H1 (cell line): ENCODE data around the gene NCK2. TPM values are rescaled to one million over a fixed set of nuclear protein-coding genes. Genes with fewer than 3 reads are reported as not detected.

Source experiments
- CTCF ChIA-PET: fragments of 300-600 bp; sonication (Branson Sonifier 250); formaldehyde crosslinking; loops from one replicate; lab custom pipeline; 2021; ENCODE audit not compliant: partially characterized antibody; lab: Charles Lee
- POLR2A ChIA-PET: fragments of 300-600 bp; sonication (Branson Sonifier 250); formaldehyde crosslinking; loops from one replicate; lab custom pipeline; 2021; ENCODE audit warnings: inconsistent platforms; ENCODE audit not compliant: partially characterized antibody; lab: Charles Lee
- DNase-seq, 2 experiments: peaks; one replicate each; pipeline versions ENCODE4 v3.0.0 to v3.0.0-alpha.2; 2010 to 2022; ENCODE audit warnings: low spot score in 2 of 2, low read depth in 1 of 2, mixed read lengths in 1 of 2
- FAIRE-seq: peaks from 2 replicates; lab custom pipeline; 2011; peaks lifted over from hg19 to GRCh38; lab: Jason Lieb, UNC
- H2AFZ ChIP-seq: 2 replicates; pipeline ENCODE4 v1.8.1; 2012; ENCODE audit warnings: low read length, inconsistent platforms
- H2AK5ac ChIP-seq: 2 replicates; pipeline ENCODE4 v1.6.1; 2013; ENCODE audit warnings: low read depth, low read length
- H2BK120ac ChIP-seq: replicated peaks from 2 replicates; pipeline ENCODE3; 2013; ENCODE audit warnings: low read depth, low read length, inconsistent platforms
- H2BK12ac ChIP-seq: 2 replicates; pipeline ENCODE4 v1.6.1; 2013; ENCODE audit warnings: low read depth, low read length
- H2BK15ac ChIP-seq: 2 replicates; pipeline ENCODE4 v1.6.1; 2013; ENCODE audit warnings: low read length
- H2BK20ac ChIP-seq: 2 replicates; pipeline ENCODE4 v1.6.1; 2013; ENCODE audit warnings: low read length
- H2BK5ac ChIP-seq: 2 replicates; pipeline ENCODE4 v1.6.1; 2013; ENCODE audit warnings: low read depth, low read length
- H3K14ac ChIP-seq: 2 replicates; pipeline ENCODE4 v1.6.1; 2013; ENCODE audit warnings: inconsistent platforms; ENCODE audit not compliant: insufficient read length
- H3K18ac ChIP-seq: 2 replicates; pipeline ENCODE4 v1.6.1; 2013; ENCODE audit warnings: low read length; ENCODE audit errors: extremely low read depth
- H3K23ac ChIP-seq: 2 replicates; pipeline ENCODE4 v1.6.1; 2013; ENCODE audit warnings: inconsistent platforms; ENCODE audit not compliant: insufficient read length
- H3K23me2 ChIP-seq: 2 replicates; pipeline ENCODE4 v1.6.1; 2013; ENCODE audit warnings: low read depth, low read length
- H3K27ac ChIP-seq: 2 replicates; pipeline ENCODE4 v1.6.1; 2011; ENCODE audit warnings: low read depth, low read length, inconsistent platforms
- H3K27me3 ChIP-seq, 4 experiments: replicated peaks in 1 of 4; 1 replicate in 1 of 4; 2 replicates in 3 of 4; pipeline versions ENCODE4 v1.6.1 to v1.8.1; 2011 to 2013; ENCODE audit warnings: low read length in 3 of 4, mild to moderate bottlenecking in 3 of 4, inconsistent platforms in 2 of 4, mixed read lengths in 2 of 4, moderate library complexity in 1 of 4; ENCODE audit not compliant: control insufficient read depth in 3 of 4, insufficient read depth in 3 of 4; ENCODE audit errors: extremely low read depth in 1 of 4
- H3K36me3 ChIP-seq, 4 experiments: 2 replicates each; pipeline versions ENCODE4 v1.6.1 to v1.8.1; 2011 to 2013; ENCODE audit warnings: mild to moderate bottlenecking in 4 of 4, low read length in 3 of 4, moderate library complexity in 2 of 4, control low read depth in 1 of 4, inconsistent platforms in 1 of 4; ENCODE audit not compliant: insufficient read depth in 4 of 4, control insufficient read depth in 2 of 4
- H3K4ac ChIP-seq: replicated peaks from 2 replicates; pipeline ENCODE3; 2013; ENCODE audit warnings: low read length, low read depth, mixed read lengths, inconsistent platforms; ENCODE audit not compliant: insufficient read length
- H3K4me1 ChIP-seq, 4 experiments: replicated peaks in 1 of 4; 1 replicate in 1 of 4; 2 replicates in 3 of 4; pipeline versions ENCODE4 v1.6.1 to v1.8.1; 2011 to 2013; ENCODE audit warnings: low read length in 3 of 4, inconsistent platforms in 2 of 4, mixed read lengths in 1 of 4; ENCODE audit not compliant: insufficient read depth in 4 of 4, control insufficient read depth in 3 of 4
- H3K4me2 ChIP-seq, 2 experiments: 2 replicates each; pipeline versions ENCODE4 v1.6.1 to v1.8.1; 2011 to 2013; ENCODE audit warnings: low read depth in 2 of 2, low read length in 2 of 2, control low read depth in 1 of 2, inconsistent platforms in 1 of 2, mild to moderate bottlenecking in 1 of 2; ENCODE audit not compliant: insufficient read depth in 1 of 2
- H3K4me3 ChIP-seq, 4 experiments: fragments of 200-600, 300-600 bp in 1 of 4; sonication (generic), shearing (Covaris generic), sonication (Bioruptor Twin) in 1 of 4; 2 replicates each; pipeline versions ENCODE4 v1.5.1 to v1.8.1; 2011 to 2016; ENCODE audit warnings: low read length in 4 of 4, low read depth in 3 of 4, control low read depth in 2 of 4, inconsistent platforms in 2 of 4, mild to moderate bottlenecking in 2 of 4, mixed read lengths in 1 of 4, moderate library complexity in 1 of 4; ENCODE audit not compliant: insufficient read depth in 2 of 4; ENCODE audit errors: extremely low read depth in 1 of 4
- H3K56ac ChIP-seq: replicated peaks from 2 replicates; pipeline ENCODE3; 2013; ENCODE audit warnings: low read depth, mild to moderate bottlenecking, mixed read lengths, low read length, inconsistent platforms; ENCODE audit not compliant: insufficient read length
- H3K79me1 ChIP-seq: 2 replicates; pipeline ENCODE4 v1.6.1; 2013; ENCODE audit warnings: low read depth, low read length, control low read depth
- H3K79me2 ChIP-seq, 2 experiments: 2 replicates each; pipeline versions ENCODE4 v1.6.1 to v1.8.1; 2012 to 2013; ENCODE audit warnings: low read length in 2 of 2, mild to moderate bottlenecking in 2 of 2, inconsistent platforms in 1 of 2; ENCODE audit not compliant: insufficient read depth in 2 of 2, control insufficient read depth in 1 of 2
- H3K9ac ChIP-seq, 4 experiments: replicated peaks in 1 of 4; 1 replicate in 1 of 4; 2 replicates in 3 of 4; pipeline versions ENCODE4 v1.6.1 to v1.8.1; 2011 to 2013; ENCODE audit warnings: low read depth in 3 of 4, low read length in 3 of 4, control low read depth in 2 of 4, mild to moderate bottlenecking in 2 of 4, moderate library complexity in 2 of 4, inconsistent platforms in 1 of 4; ENCODE audit errors: extremely low read depth in 1 of 4
- H3K9me3 ChIP-seq, 2 experiments: 2 replicates each; pipeline versions ENCODE4 v1.6.1 to v1.8.1; 2012 to 2013; ENCODE audit warnings: mild to moderate bottlenecking in 2 of 2, moderate library complexity in 2 of 2, control low read depth in 1 of 2, inconsistent platforms in 1 of 2, low read depth in 1 of 2, low read length in 1 of 2, mixed read lengths in 1 of 2; ENCODE audit not compliant: insufficient read depth in 2 of 2
- H4K20me1 ChIP-seq, 2 experiments: replicated peaks in 1 of 2; 2 replicates each; pipeline versions ENCODE3 to v1.8.1; 2011 to 2013; ENCODE audit warnings: inconsistent platforms in 2 of 2, low read length in 2 of 2, mild to moderate bottlenecking in 1 of 2; ENCODE audit not compliant: insufficient read depth in 2 of 2, control insufficient read depth in 1 of 2
- H4K5ac ChIP-seq: 2 replicates; pipeline ENCODE4 v1.6.1; 2013; ENCODE audit warnings: low read length, low read depth, mixed read lengths, inconsistent platforms; ENCODE audit not compliant: insufficient read length
- H4K8ac ChIP-seq: 2 replicates; pipeline ENCODE4 v1.8.0; 2013; ENCODE audit warnings: mild to moderate bottlenecking, moderate library complexity, low read length, inconsistent platforms; ENCODE audit not compliant: insufficient read depth; ENCODE audit errors: extremely low read depth
- H4K91ac ChIP-seq: replicated peaks from 2 replicates; pipeline ENCODE3; 2013; ENCODE audit warnings: low read length, mixed read lengths, inconsistent platforms; ENCODE audit not compliant: insufficient read length
- ATF3 ChIP-seq: IDR thresholded peaks from 2 replicates; pipeline ENCODE4 v1.6.1; 2011; ENCODE audit warnings: low read depth, mild to moderate bottlenecking, low read length; ENCODE audit not compliant: insufficient read depth
- CTBP2 ChIP-seq: IDR thresholded peaks from 2 replicates; pipeline ENCODE4 v1.7.0; 2011; ENCODE audit warnings: borderline replicate concordance, mild to moderate bottlenecking, moderate library complexity, mixed read lengths, low read length; ENCODE audit not compliant: insufficient read depth, insufficient read length
- HDAC6 ChIP-seq: IDR thresholded peaks from one replicate; pipeline ENCODE4 v1.7.1; 2012; ENCODE audit warnings: low read depth, mild to moderate bottlenecking, inconsistent platforms, low read length, moderate library complexity
- JUND ChIP-seq: IDR thresholded peaks from 2 replicates; pipeline ENCODE4 v1.6.1; 2011; ENCODE audit warnings: mild to moderate bottlenecking, improper control_type of control experiment, low read length
- MAX ChIP-seq: IDR thresholded peaks from 2 replicates; pipeline ENCODE4 v1.6.1; 2012; ENCODE audit warnings: inconsistent platforms
- NANOG ChIP-seq: IDR thresholded peaks from 2 replicates; pipeline ENCODE4 v1.6.1; 2011; ENCODE audit warnings: low read length, low read depth, mild to moderate bottlenecking, inconsistent platforms; ENCODE audit not compliant: insufficient read depth, poor library complexity, severe bottlenecking
- RFX5 ChIP-seq: IDR thresholded peaks from 2 replicates; pipeline ENCODE4 v1.6.1; 2011; ENCODE audit warnings: low read depth, low read length, improper control_type of control experiment, borderline replicate concordance
- SIX5 ChIP-seq: IDR thresholded peaks from 2 replicates; pipeline ENCODE4 v1.6.1; 2011; ENCODE audit warnings: mild to moderate bottlenecking, low read depth, low read length
- SP1 ChIP-seq: IDR thresholded peaks from 2 replicates; pipeline ENCODE4 v1.6.1; 2011; ENCODE audit warnings: low read depth, low read length
- SRF ChIP-seq: IDR thresholded peaks from 2 replicates; pipeline ENCODE4 v1.6.1; 2011; ENCODE audit warnings: mild to moderate bottlenecking, low read depth, low read length, moderate library complexity
- TCF12 ChIP-seq: IDR thresholded peaks from 2 replicates; pipeline ENCODE4 v1.6.1; 2011; ENCODE audit warnings: low read depth, mild to moderate bottlenecking, low read length
- TEAD4 ChIP-seq: IDR thresholded peaks from 2 replicates; pipeline ENCODE4 v1.6.1; 2012; ENCODE audit warnings: low read depth, low read length, inconsistent platforms, mixed read lengths
- WGBS, 2 experiments: shearing (Covaris generic) in 1 of 2; methylation state at CpG; one replicate each; pipeline versions ENCODE4 v1.1.6 to v1.1.7; 2013 to 2015; ENCODE audit warnings: low lambda C conversion rate in 2 of 2, mixed read lengths in 2 of 2, inconsistent platforms in 1 of 2, low coverage in 1 of 2, missing lambda C conversion rate in 1 of 2; ENCODE audit not compliant: insufficient replicate concordance in 2 of 2, insufficient coverage in 1 of 2, insufficient read length in 1 of 2; ENCODE audit errors: extremely low coverage in 1 of 2, missing lambda C conversion rate in 1 of 2; 5-methylcytosine and 5-hydroxymethylcytosine counted together
- polyA plus RNA-seq, 7 experiments: library from polyadenylated mRNA; depleted of rRNA in 3 of 7; stranded (reverse) in 5 of 7; unstranded in 2 of 7; fragments of >200 nt in 5 of 7; fragments of 200-250 nt in 2 of 7; gene quantifications; 1 replicate in 5 of 7; 2 replicates in 1 of 7; 4 replicates in 1 of 7; pipeline versions ENCODE4 v1.2.1 to v1.2.3, GENCODE V29; 2011 to 2013; ENCODE audit warnings: missing spikeins in 2 of 7, mixed read lengths in 2 of 7
- total RNA-seq: library from RNA; stranded (reverse); fragmentation: NEBNext Ultra II Directional; extraction: Animal tissue kit (Norgen Biotek cat#: 25700); gene quantifications from 2 replicates; pipeline ENCODE4 v1.2.1, GENCODE V29; 2021

NCK2 gene
- total and polyA plus RNA-seq, 2 of the 8 experiments (the other 6 are each of a cell fraction or from before 2014, with no cell fraction given): 30.3 to 65.7 TPM

- WGBS, 2 experiments: 93% methylated on average over 3 of the region's 3 CpGs; no CpG with 5 or more reads in 1 of the 2 experiments
- Histone ChIP-seq H3K79me1 (peaks cover 20% of the 10 kb centered on the region; the same call in 1 of the 2 replicates), H4K8ac (no peak overlapping the region), H2AFZ (no peak overlapping the region), H3K14ac (no peak overlapping the region), H4K91ac (no peak overlapping the region)
- CTCF ChIA-PET: interaction anchor here (1.2 to 1.4 kb wide), 2 partner anchors 15 to 33 kb away, joined by 3 to 5 read pairs; no protein-coding TSS in a partner anchor
- TF ChIP-seq MAX (no peak), ATF3 (no peak), TCF12 (no peak), RFX5 (no peak), NANOG (no peak), TEAD4 (no peak), SIX5 (no peak), SP1 (no peak), JUND (no peak), CTBP2 (no peak), SRF (no peak), HDAC6 (no peak)
- TF ChIP-seq, all 59 proteins: peak for 0
- Histone ChIP-seq H4K5ac (no peak overlapping the region), H3K23me2 (no peaks in the 10 kb centered on the region), H3K79me2 (peaks cover 17 to 92% of the 10 kb centered on the region in 2 experiments), H3K56ac (no peak overlapping the region), H3K36me3 (no peaks in the 10 kb centered on the region), H4K20me1 (peaks cover 7 to 13% of the 10 kb centered on the region in 2 experiments), H3K9me3 (no peaks in the 10 kb centered on the region), H2BK12ac (no peak overlapping the region), H3K27me3 (no peaks in the 10 kb centered on the region), H3K27ac (no peak overlapping the region), H2AK5ac (no peak overlapping the region), H3K9ac (no peak overlapping the region), H3K23ac (no peak overlapping the region), H2BK15ac (no peak overlapping the region), H2BK120ac (no peak overlapping the region), H3K18ac (no peak overlapping the region), H2BK5ac (no peak overlapping the region), H3K4me1 (peaks cover 2 to 20% (median 12%) of the 10 kb centered on the region in 4 experiments; a peak in 6 of 7 replicates), H3K4me2 (no peak overlapping the region), H3K4ac (no peak overlapping the region), H3K4me3 (no peak overlapping the region), H2BK20ac (no peak overlapping the region)
- POLR2A ChIA-PET: no interaction called here
- FAIRE-seq (no peak), DNase-seq (no peak)
Measured at GRCh38 chr2:105804266-105804665, 59.6 kb downstream of the NCK2 start.
